Measurements from ENCODE around the gene SLC16A2. TPM values are rescaled to one million over a fixed set of nuclear protein-coding genes. Genes with fewer than 3 reads are reported as not detected.

The SLC16A2 gene
- total RNA-seq, 3 donors from 2014 or later, result 1.3 to 7.9 (median 2.3) TPM

GRCh38 chrX:74527350-74527749, 106.1 kb downstream of the SLC16A2 start:
- Histone ChIP-seq H3K9me3 (no peaks in the 10 kb centered on the region), H3K4me3 (no peak overlapping the region), H3K36me3 (ENCODE audit: low read depth) (no peaks in the 10 kb centered on the region), H3K4me1 (ENCODE audit: low read depth) (no peaks in the 10 kb centered on the region)
- intact Hi-C loops (cut with DNase I, micrococcal nuclease), result no loop called here
- ATAC-seq, result no peak
- no peak for DNase-seq
- TF ChIP-seq CTCF (IDR thresholded peaks at IDR 0.05), result no peak

DNA sequence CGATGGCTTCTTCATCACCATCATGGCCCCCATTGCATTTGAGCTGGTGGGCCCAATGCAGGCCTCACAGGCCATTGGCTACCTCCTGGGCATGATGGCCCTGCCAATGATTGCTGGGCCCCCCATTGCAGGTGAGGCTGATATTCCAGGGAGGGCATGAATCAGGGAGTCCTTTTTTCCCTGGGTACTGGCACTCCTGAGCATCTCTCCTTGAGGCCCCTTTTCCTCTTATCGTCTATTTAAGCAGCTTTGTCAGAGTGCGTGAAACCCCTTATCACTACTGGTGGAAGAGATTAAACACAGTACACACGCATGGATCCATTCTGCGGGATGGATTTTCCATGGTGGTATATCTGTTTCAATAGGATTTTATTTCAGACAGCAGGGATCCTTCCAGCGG, 108.0 kb downstream of the SLC16A2 start:
- DNase-seq (no peak), ATAC-seq (no peak)
- intact Hi-C loops (cut with DNase I, micrococcal nuclease), result no loop called here
- no peaks in the 10 kb centered on the region for H3K9me3 ChIP-seq
- no peaks in the 10 kb centered on the region for H3K36me3 ChIP-seq (ENCODE audit: low read depth)
- TF ChIP-seq CTCF (IDR thresholded peaks at IDR 0.05), result no peak
- H3K4me3 ChIP-seq, result no peak overlapping the region
- no peaks in the 10 kb centered on the region for H3K4me1 ChIP-seq (ENCODE audit: low read depth)

GRCh38 chrX:74531081-74531480, 109.8 kb downstream of the SLC16A2 start:
- no peaks in the 10 kb centered on the region for H3K9me3 ChIP-seq
- ATAC-seq, result no peak
- H3K4me1 ChIP-seq (ENCODE audit: low read depth), result peaks cover 3% of the 10 kb centered on the region
- no peak for TF ChIP-seq CTCF (IDR thresholded peaks at IDR 0.05)
- no peaks in the 10 kb centered on the region for H3K36me3 ChIP-seq (ENCODE audit: low read depth)
- no peak for DNase-seq
- intact Hi-C loops (cut with DNase I, micrococcal nuclease), result no loop called here
- no peak overlapping the region for H3K4me3 ChIP-seq

DNA sequence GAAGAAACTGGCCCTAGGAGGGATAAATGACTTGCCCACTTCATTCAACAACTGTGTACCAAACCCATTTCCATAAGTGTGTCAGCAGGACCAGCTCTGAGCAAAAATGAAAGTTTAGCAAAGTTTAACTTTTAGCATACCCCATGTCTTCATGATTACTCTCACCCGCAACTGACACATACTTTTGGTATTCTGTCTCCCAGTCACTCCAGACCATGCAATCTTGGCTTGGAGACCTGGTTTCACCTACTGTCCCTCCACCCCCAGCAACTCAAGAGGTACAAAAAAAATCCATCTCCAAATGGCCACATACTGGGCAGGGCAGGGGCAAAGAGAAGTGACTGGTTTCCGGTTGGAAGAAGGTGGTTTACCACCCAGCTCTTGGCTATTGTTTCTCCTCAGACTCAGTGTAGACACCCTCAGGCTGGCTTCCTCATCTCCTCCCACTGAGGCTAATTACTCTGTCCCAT, 113.3 kb downstream of the SLC16A2 start:
- Histone ChIP-seq H3K36me3 (ENCODE audit: low read depth) (no peaks in the 10 kb centered on the region), H3K9me3 (no peaks in the 10 kb centered on the region), H3K4me3 (no peak overlapping the region), H3K4me1 (ENCODE audit: low read depth) (peaks cover 3% of the 10 kb centered on the region)
- intact Hi-C loops (cut with DNase I, micrococcal nuclease), result no loop called here
- DNase-seq (no peak), ATAC-seq (no peak)
- TF ChIP-seq CTCF (IDR thresholded peaks at IDR 0.05), result no peak

- no peak for ATAC-seq
- no peak for TF ChIP-seq CTCF (IDR thresholded peaks at IDR 0.05)
- intact Hi-C loops (cut with DNase I, micrococcal nuclease), result no loop called here
Measured at GRCh38 chrX:74535086-74535407, 113.8 kb downstream of the SLC16A2 start.

More at GRCh38 chrX:74535086-74535407, 113.8 kb downstream of the SLC16A2 start:
- H3K9me3 ChIP-seq, result no peaks in the 10 kb centered on the region
- no peak for DNase-seq
- H3K4me1 ChIP-seq (ENCODE audit: low read depth), result peaks cover 3% of the 10 kb centered on the region
- H3K4me3 ChIP-seq, result no peak overlapping the region
- no peaks in the 10 kb centered on the region for H3K36me3 ChIP-seq (ENCODE audit: low read depth)

All from mucosa of descending colon (tissue), 3 donors.